ENCODE data around the gene CDH26. TPM values are rescaled to one million over a fixed set of nuclear protein-coding genes. Genes with fewer than 3 reads are reported as not detected.

The CDH26 gene
- total and polyA plus RNA-seq, 10 of the 15 experiments (the other 5 are each of a cell fraction or from before 2014, with no cell fraction given): 0.03 to 0.19 (median 0.08) TPM; not detected in 4

DNA sequence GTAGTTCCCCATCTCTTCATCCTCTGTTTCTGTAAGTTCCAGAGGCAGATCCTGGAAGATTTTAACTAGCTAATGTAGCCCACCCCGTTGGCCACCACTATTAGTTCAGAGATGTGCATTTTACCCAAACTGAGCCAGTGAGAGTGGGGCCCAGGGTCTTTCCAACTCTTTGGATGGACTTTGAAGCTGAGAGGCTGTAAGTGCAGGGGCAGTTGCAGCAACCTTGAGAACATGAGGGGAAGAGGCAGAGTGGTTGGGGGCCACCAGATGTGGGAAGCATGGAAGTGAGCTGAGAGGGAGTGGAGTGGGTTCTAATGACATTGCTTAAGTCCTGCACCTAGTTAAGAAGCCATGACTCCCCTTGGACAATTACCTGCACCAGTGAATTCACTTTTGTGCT, 72.2 kb downstream of the CDH26 start:
- no peak for FAIRE-seq
- H3K4me2 ChIP-seq (ENCODE audit: control insufficient read depth, insufficient read depth): no peak overlapping the region
- H3K36me3 ChIP-seq (ENCODE audit: control insufficient read depth in 2 of 2, insufficient read depth in 2 of 2, low read length in 1 of 2): no peaks in the 10 kb centered on the region
- POLR2A ChIA-PET: no interaction called here
- no peak overlapping the region for H2AFZ ChIP-seq (ENCODE audit: control insufficient read depth, low read depth, low read length)
- DNase-seq (ENCODE audit: low read depth, low spot score): no peak
- H3K27ac ChIP-seq (ENCODE audit: control insufficient read depth, insufficient read depth): no peak overlapping the region
- RAD21 ChIA-PET (ENCODE audit: unreplicated experiment): no interaction called here
- H3K27me3 ChIP-seq (replicated peaks in 1 of 2; ENCODE audit: control insufficient read depth in 2 of 2, insufficient read depth in 2 of 2, low read length in 1 of 2): no peaks in the 10 kb centered on the region
- TF ChIP-seq SIX5 (IDR thresholded peaks at IDR 0.05; ENCODE audit: low read depth, low read length, severe bottlenecking) (no peak), SMARCA5 (IDR thresholded peaks at IDR 0.05) (no peak), CTCF (IDR thresholded peaks at IDR 0.05 in 2 of 3, conservative IDR thresholded peaks at IDR 0.05 in 1 of 3; ENCODE audit: control insufficient read depth in 2 of 3, extremely low read depth in 1 of 3, insufficient read depth in 1 of 3, low read depth in 3 of 3, low read length in 3 of 3) (no peak), SREBF1 (IDR thresholded peaks at IDR 0.05; ENCODE audit: low read length) (no peak), HDGF (IDR thresholded peaks at IDR 0.05) (no peak), MTA2 (IDR thresholded peaks at IDR 0.05; ENCODE audit: low read depth) (no peak)
- in situ Hi-C loops (cut with MboI) (no loop called here), intact Hi-C loops (cut with micrococcal nuclease; ENCODE audit: unreplicated experiment) (no loop called here)
- CTCF ChIA-PET: no interaction called here
- no peaks in the 10 kb centered on the region for H3K9me3 ChIP-seq (replicated peaks; ENCODE audit: control insufficient read depth, insufficient read depth, low read length)
- H4K20me1 ChIP-seq (ENCODE audit: control insufficient read depth, insufficient read depth): no peaks in the 10 kb centered on the region
- no peak overlapping the region for H3K9ac ChIP-seq (ENCODE audit: control insufficient read depth, insufficient read depth, low read length)
- no peaks in the 10 kb centered on the region for H3K4me1 ChIP-seq (ENCODE audit: control insufficient read depth, insufficient read depth, low read length)
- no peak overlapping the region for H3K4me3 ChIP-seq
- no peak for ATAC-seq
- no peaks in the 10 kb centered on the region for H3K79me2 ChIP-seq (ENCODE audit: control insufficient read depth, insufficient read depth, low read length)
- WGBS (ENCODE audit: insufficient coverage, insufficient replicate concordance, low lambda C conversion rate, missing lambda C conversion rate): 0% methylated on average over 1 of the region's 1 CpG
- no TSS peak for BruUV-seq (replicated peaks)
- SMC1A ChIA-PET (ENCODE audit: uncharacterized antibody, unreplicated experiment): no interaction called here

DNA sequence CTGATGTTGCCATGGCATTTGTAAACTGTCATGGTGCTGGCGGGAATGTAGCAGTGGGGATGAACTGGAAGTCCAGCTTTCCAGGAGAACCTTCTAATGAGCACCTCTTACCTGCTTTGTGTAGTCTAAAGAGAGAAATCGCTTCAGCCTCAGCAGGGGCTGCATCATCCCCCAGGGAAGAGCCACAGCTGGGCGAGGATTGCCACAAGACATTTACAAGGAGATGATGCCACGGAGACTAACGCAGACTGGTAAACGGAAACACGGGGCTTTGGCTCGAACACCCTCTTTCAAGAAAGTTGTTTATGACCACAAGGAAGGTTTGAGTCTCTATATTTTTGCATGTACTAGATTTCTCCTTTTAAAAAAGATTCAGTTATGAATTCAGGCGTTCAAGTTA, 72.9 kb downstream of the CDH26 start:
- no peak for DNase-seq (ENCODE audit: low read depth, low spot score)
- Histone ChIP-seq H3K4me3 (no peak overlapping the region), H3K27ac (ENCODE audit: control insufficient read depth, insufficient read depth) (no peak overlapping the region), H3K4me1 (ENCODE audit: control insufficient read depth, insufficient read depth, low read length) (no peaks in the 10 kb centered on the region), H2AFZ (ENCODE audit: control insufficient read depth, low read depth, low read length) (no peak overlapping the region), H3K79me2 (ENCODE audit: control insufficient read depth, insufficient read depth, low read length) (no peaks in the 10 kb centered on the region), H3K36me3 (ENCODE audit: control insufficient read depth in 2 of 2, insufficient read depth in 2 of 2, low read length in 1 of 2) (no peaks in the 10 kb centered on the region), H3K27me3 (replicated peaks in 1 of 2; ENCODE audit: control insufficient read depth in 2 of 2, insufficient read depth in 2 of 2, low read length in 1 of 2) (no peaks in the 10 kb centered on the region), H3K9ac (ENCODE audit: control insufficient read depth, insufficient read depth, low read length) (no peak overlapping the region), H4K20me1 (ENCODE audit: control insufficient read depth, insufficient read depth) (no peaks in the 10 kb centered on the region), H3K4me2 (ENCODE audit: control insufficient read depth, insufficient read depth) (no peak overlapping the region), H3K9me3 (replicated peaks; ENCODE audit: control insufficient read depth, insufficient read depth, low read length) (peaks cover 1% of the 10 kb centered on the region; the same call in 1 of the 3 replicates)
- ChIA-PET RAD21 (ENCODE audit: unreplicated experiment) (no interaction called here), SMC1A (ENCODE audit: uncharacterized antibody, unreplicated experiment) (no interaction called here), POLR2A (no interaction called here), CTCF (interaction anchor here (0.8 to 1.2 kb wide), 2 partner anchors 27 to 638 kb away, joined by 3 read pairs; no protein-coding TSS in a partner anchor)
- WGBS (ENCODE audit: insufficient coverage, insufficient replicate concordance, low lambda C conversion rate, missing lambda C conversion rate): 29% methylated on average over 9 of the region's 9 CpGs
- no peak for ATAC-seq
- BruUV-seq (replicated peaks): no TSS peak
- in situ Hi-C loops (cut with MboI) (no loop called here), intact Hi-C loops (cut with micrococcal nuclease; ENCODE audit: unreplicated experiment) (no loop called here)
- no peak for FAIRE-seq
- no peak for TF ChIP-seq HSF1 (IDR thresholded peaks at IDR 0.05; ENCODE audit: low read depth, low read length)
- no peak for TF ChIP-seq SP1 (IDR thresholded peaks at IDR 0.05; ENCODE audit: low read depth, low read length)
- no peak for TF ChIP-seq KLF5 (IDR thresholded peaks at IDR 0.05; ENCODE audit: partially characterized antibody)
- no peak for TF ChIP-seq SMC3 (IDR thresholded peaks at IDR 0.05; ENCODE audit: borderline replicate concordance, low read length)
- TF ChIP-seq YBX1 (IDR thresholded peaks at IDR 0.05): no peak
- TF ChIP-seq REST (IDR thresholded peaks at IDR 0.05; ENCODE audit: low read depth, low read length): no peak
- no peak for TF ChIP-seq ZSCAN29 (IDR thresholded peaks at IDR 0.05)
